DMS 273 treated with DMSO at 0.1 percent for 48 hours (cell line): ENCODE results near the gene P2RY11.

Experiments used
- DNase-seq: peaks from one replicate; lab custom pipeline; 2025; lab: John Stamatoyannopoulos, UW

P2RY11 gene

GRCh38 chr19:10093295-10094186 is 18.0 kb upstream of the P2RY11 start:
- no peak for DNase-seq

GRCh38 chr19:10095622-10095947 is 15.9 kb upstream of the P2RY11 start:
- no peak for DNase-seq

- peak; percentile 77 for DNase-seq
Observed at GRCh38 chr19:10095948-10096614, 15.4 kb upstream of the P2RY11 start.

GRCh38 chr19:10096615-10096963 is 14.9 kb upstream of the P2RY11 start:
- DNase-seq = no peak

GRCh38 chr19:10100163-10100785 is 11.2 kb upstream of the P2RY11 start:
- DNase-seq = no peak

GRCh38 chr19:10102787-10103236 is 8.7 kb upstream of the P2RY11 start:
- no peak for DNase-seq

- no peak for DNase-seq
Observed at GRCh38 chr19:10104130-10104513, 7.4 kb upstream of the P2RY11 start.

GRCh38 chr19:10104665-10105508 is 6.6 kb upstream of the P2RY11 start:
- no peak for DNase-seq

GRCh38 chr19:10105509-10106099 is 5.9 kb upstream of the P2RY11 start:
- no peak for DNase-seq

GRCh38 chr19:10106100-10106936 is 5.2 kb upstream of the P2RY11 start, which contains the start of gene PPAN:
Gene PPAN, plus strand, starts transcription at chr19:10106362. Its CDS starts 33 bp downstream, at chr19:10106395.
- peak; percentile 93 for DNase-seq

GRCh38 chr19:10107254-10107653 is 4.2 kb upstream of the P2RY11 start:
- no peak for DNase-seq

- DNase-seq = no peak
Observed at GRCh38 chr19:10107817-10108367, 3.6 kb upstream of the P2RY11 start.

- DNase-seq = no peak
Observed at GRCh38 chr19:10109528-10109927, 2.0 kb upstream of the P2RY11 start.

- no peak for DNase-seq
Observed at GRCh38 chr19:10110076-10110971, 1.2 kb upstream of the P2RY11 start.

- DNase-seq = no peak
Observed at GRCh38 chr19:10110972-10111317, 548 bp upstream of the P2RY11 start.

- no peak for DNase-seq
Observed at GRCh38 chr19:10112037-10112761, 706 bp downstream of the P2RY11 start.

- DNase-seq = peak; percentile 44
Observed at GRCh38 chr19:10112895-10113591, 1.6 kb downstream of the P2RY11 start.

- DNase-seq = no peak
Observed at GRCh38 chr19:10113592-10113963, 2.1 kb downstream of the P2RY11 start.
